Activated CD8-positive, alpha-beta T cell treated with anti-CD3 and anti-CD28 coated beads for 36 hours (primary cell): ENCODE results near the gene NCOA5. TPM values are rescaled to one million over a fixed set of nuclear protein-coding genes. Genes with fewer than 3 reads are reported as not detected.
A peak's percentile ranks its signal among the peaks of the same experiment; 100 is the strongest.

ENCODE experiments used
- ATAC-seq: fragments of 200-7000 bp; cut with Tn5 transposase; one replicate; pipeline ENCODE4 v1.10.0; 2021; ENCODE audit warnings: mild to moderate bottlenecking, moderate library complexity
- CTCF ChIA-PET: fragments of 350-600 bp; sonication (Branson Sonifier 250); formaldehyde crosslinking; loops from one replicate; lab custom pipeline; 2021; ENCODE audit warnings: antibody characterized with exemption; lab: Charles Lee
- POLR2A ChIA-PET: fragments of 350-600 bp; sonication (Branson Sonifier 250); formaldehyde crosslinking; loops from one replicate; lab custom pipeline; 2021; ENCODE audit warnings: antibody characterized with exemption; lab: Charles Lee
- DNase-seq: peaks from one replicate; pipeline ENCODE4 v3.0.0-alpha.2; 2020
- H3K27ac Mint-ChIP-seq: one replicate; pipeline ENCODE4 v1.8.0; 2021; ENCODE audit warnings: mild to moderate bottlenecking, mixed read lengths
- H3K27me3 Mint-ChIP-seq: one replicate; pipeline ENCODE4 v1.8.0; 2021; ENCODE audit warnings: mixed read lengths
- H3K36me3 Mint-ChIP-seq: one replicate; pipeline ENCODE4 v1.8.0; 2021; ENCODE audit warnings: low read depth, mixed read lengths
- H3K4me1 Mint-ChIP-seq: one replicate; pipeline ENCODE4 v1.8.0; 2021; ENCODE audit warnings: low read depth, mixed read lengths
- H3K4me3 Mint-ChIP-seq: one replicate; pipeline ENCODE4 v1.8.0; 2021; ENCODE audit warnings: mild to moderate bottlenecking, moderate library complexity, mixed read lengths
- H3K9me3 Mint-ChIP-seq: one replicate; pipeline ENCODE4 v1.8.0; 2021; ENCODE audit warnings: mixed read lengths
- CTCF ChIP-seq: fragments of 200-600 bp; IDR thresholded peaks from one replicate; pipeline ENCODE4 v1.8.0; 2022; ENCODE audit warnings: antibody characterized with exemption, mild to moderate bottlenecking
- intact Hi-C: fragments of 100-400 bp; cut with micrococcal nuclease; formaldehyde crosslinking; loops from one replicate; pipeline ENCODE4 v1.10.0; 2022
- total RNA-seq, 2 experiments: library from RNA; stranded (reverse); gene quantifications; one replicate each; pipeline ENCODE4 v1.2.3, GENCODE V29; 2021

The NCOA5 gene
- total RNA-seq, 2 experiments from 2014 or later: 13.1 to 16.8 TPM

GRCh38 chr20:46028772-46029371, 60.9 kb downstream of the NCOA5 start, which contains the start of gene SLC12A5:
TSS of gene SLC12A5 (plus strand) at chr20:46029215. CDS start at chr20:46029345, 130 bp downstream.
- Mint-ChIP-seq H3K36me3 (no peaks in the 10 kb centered on the region), H3K9me3 (no peaks in the 10 kb centered on the region), H3K27me3 (peaks cover 52% of the 10 kb centered on the region), H3K4me1 (no peaks in the 10 kb centered on the region), H3K4me3 (no peak within 1 kb of the TSS), H3K27ac (no peak within 1 kb of the TSS)
- DNase-seq (no peak), ATAC-seq (no peak)
- ChIA-PET POLR2A (interaction anchor here (0.7 kb wide), 1 partner anchor 141 kb away, joined by 3 read pairs; the partner anchor contains the start of gene SPATA25), CTCF (interaction anchor here (4.7 kb wide), 1 partner anchor 15 kb away, joined by 25 read pairs; no protein-coding TSS in a partner anchor)
- TF ChIP-seq CTCF: no peak
- intact Hi-C loops: no loop called here

GRCh38 chr20:46028110-46028509, 61.7 kb downstream of the NCOA5 start:
- intact Hi-C loops: no loop called here
- Mint-ChIP-seq H3K4me1 (no peaks in the 10 kb centered on the region), H3K9me3 (no peaks in the 10 kb centered on the region), H3K4me3 (no peak overlapping the region), H3K27me3 (peaks cover 54% of the 10 kb centered on the region), H3K36me3 (no peaks in the 10 kb centered on the region), H3K27ac (no peak overlapping the region)
- ChIA-PET POLR2A (interaction anchor here (1.0 kb wide), 1 partner anchor 19 kb away, joined by 3 read pairs; the partner anchor contains the start of gene MMP9), CTCF (interaction anchor here (0.5 to 4.7 kb wide), 6 partner anchors 8 to 399 kb away, joined by 3 to 25 read pairs (median 4); no protein-coding TSS in a partner anchor)
- no peak for TF ChIP-seq CTCF
- ATAC-seq (no peak), DNase-seq (no peak)

GRCh38 chr20:46027245-46027853, 62.4 kb downstream of the NCOA5 start:
- POLR2A ChIA-PET: interaction anchor here (1.0 kb wide), 1 partner anchor 18 kb away, joined by 3 read pairs; the partner anchor contains the start of gene MMP9
- Mint-ChIP-seq H3K36me3 (no peaks in the 10 kb centered on the region), H3K27me3 (peaks cover 47% of the 10 kb centered on the region), H3K4me1 (peaks cover 2% of the 10 kb centered on the region), H3K9me3 (no peaks in the 10 kb centered on the region), H3K4me3 (no peak overlapping the region), H3K27ac (no peak overlapping the region)
- intact Hi-C loops: no loop called here
- DNase-seq (peak; percentile 61), ATAC-seq (no peak)
- CTCF ChIA-PET: interaction anchor here (0.8 to 4.7 kb wide), 5 partner anchors 9 to 279 kb away, joined by 3 to 25 read pairs (median 4); no protein-coding TSS in a partner anchor
- no peak for TF ChIP-seq CTCF

- ATAC-seq (no peak), DNase-seq (no peak)
- Mint-ChIP-seq H3K9me3 (no peaks in the 10 kb centered on the region), H3K36me3 (no peaks in the 10 kb centered on the region), H3K27ac (no peak overlapping the region), H3K27me3 (peaks cover 46% of the 10 kb centered on the region), H3K4me3 (no peak overlapping the region), H3K4me1 (peaks cover 6% of the 10 kb centered on the region)
- no peak for TF ChIP-seq CTCF
- CTCF ChIA-PET: interaction anchor here (1.2 to 1.4 kb wide), 2 partner anchors 9 to 150 kb away, joined by 3 to 4 read pairs; no protein-coding TSS in a partner anchor
- intact Hi-C loops: no loop called here
- POLR2A ChIA-PET: interaction anchor here (1.1 kb wide), 1 partner anchor 54 kb away, joined by 3 read pairs; no protein-coding TSS in a partner anchor
Measured at GRCh38 chr20:46025376-46025783, 64.4 kb downstream of the NCOA5 start.
